Smooth muscle cell (in vitro differentiated cells): ENCODE measurements around the gene SMOC2. TPM values are rescaled to one million over a fixed set of nuclear protein-coding genes. Genes with fewer than 3 reads are reported as not detected.

Experiments used
- DNase-seq: peaks from one replicate; lab custom pipeline; 2025; ENCODE audit not compliant: unreplicated experiment; lab: John Stamatoyannopoulos, UW
- H2AFZ ChIP-seq: fragments of 200-600 bp; sonication (generic); 2 replicates; pipeline ENCODE4 v1.6.0; 2016; ENCODE audit warnings: antibody characterized with exemption, low read depth, mild to moderate bottlenecking
- H3F3A ChIP-seq: fragments of 200-600 bp; sonication (generic); 2 replicates; pipeline ENCODE4 v1.6.0; 2017; ENCODE audit warnings: antibody characterized with exemption, low read depth
- H3K27ac ChIP-seq: fragments of 200-600 bp; sonication (generic); 2 replicates; pipeline ENCODE4 v1.5.1; 2016; ENCODE audit warnings: low read depth, mild to moderate bottlenecking
- H3K27me3 ChIP-seq: fragments of 200-600 bp; sonication (generic); 2 replicates; pipeline ENCODE4 v1.6.1; 2016; ENCODE audit warnings: low read depth, mild to moderate bottlenecking
- H3K36me3 ChIP-seq: fragments of 200-600 bp; sonication (generic); 2 replicates; pipeline ENCODE4 v1.5.1; 2016; ENCODE audit warnings: low read depth
- H3K4me1 ChIP-seq: fragments of 200-600 bp; sonication (generic); 2 replicates; pipeline ENCODE4 v1.5.1; 2016; ENCODE audit warnings: low read depth
- H3K4me2 ChIP-seq: fragments of 200-600 bp; sonication (generic); 2 replicates; pipeline ENCODE4 v1.6.0; 2016; ENCODE audit warnings: mild to moderate bottlenecking
- H3K4me3 ChIP-seq: fragments of 200-600 bp; sonication (generic); 2 replicates; pipeline ENCODE4 v1.5.1; 2016; ENCODE audit warnings: mild to moderate bottlenecking
- H3K79me2 ChIP-seq: fragments of 200-600 bp; sonication (generic); 2 replicates; pipeline ENCODE4 v1.6.0; 2016; ENCODE audit warnings: low read depth, mild to moderate bottlenecking
- H3K9ac ChIP-seq: fragments of 200-600 bp; sonication (generic); 2 replicates; pipeline ENCODE4 v1.6.0; 2016; ENCODE audit warnings: low read depth
- H3K9me3 ChIP-seq: fragments of 200-600 bp; sonication (generic); replicated peaks from 2 replicates; pipeline ENCODE4 v1.5.1; 2016; ENCODE audit warnings: low read depth
- H4K20me1 ChIP-seq: fragments of 200-600 bp; sonication (generic); 2 replicates; pipeline ENCODE4 v1.6.0; 2016; ENCODE audit warnings: low read depth
- WGBS: methylation state at CpG from one replicate; pipeline ENCODE4 v1.1.7; 2016; ENCODE audit warnings: low lambda C conversion rate; 5-methylcytosine and 5-hydroxymethylcytosine counted together
- polyA plus RNA-seq: library from polyadenylated mRNA; unstranded; fragments of >200 nt; fragmentation: Nextera tagmentation; extraction: Ambion mirVana; gene quantifications from 2 replicates; pipeline ENCODE4 v1.2.1, GENCODE V29; 2016
- total RNA-seq: library from RNA; depleted of rRNA; stranded (reverse); fragments of >200 nt; gene quantifications from 2 replicates; pipeline ENCODE4 v1.2.3, GENCODE V29; 2014
- TF ChIP-seq, protein P1 (sequence below): fragments of 200-600 bp; sonication (generic); IDR thresholded peaks from 2 replicates; pipeline ENCODE4 v1.5.1; 2017; ENCODE audit warnings: borderline replicate concordance, mild to moderate bottlenecking, antibody characterized with exemption; ENCODE audit not compliant: insufficient read depth, poor library complexity, severe bottlenecking

SMOC2 gene
- total and polyA plus RNA-seq, 2 experiments from 2014 or later: 0.63 to 1.2 TPM

DNA sequence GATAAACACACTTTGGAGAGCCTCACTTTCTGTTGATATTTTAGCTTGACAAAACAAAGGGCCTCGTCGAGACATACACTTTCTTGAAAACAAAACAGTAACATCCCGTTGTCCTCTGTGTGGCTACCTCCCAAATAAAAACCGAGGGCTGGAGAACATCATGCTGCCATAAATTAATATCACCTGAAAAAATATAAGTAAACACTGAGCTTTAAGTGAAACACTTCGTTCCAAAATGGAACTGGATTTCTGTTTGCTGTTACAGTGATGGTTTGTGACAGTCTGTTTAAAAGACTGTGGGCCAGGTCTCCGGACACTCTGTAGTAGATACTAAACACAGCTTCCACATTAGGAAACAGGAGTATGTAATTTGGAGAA, 187.2 kb downstream of the SMOC2 start:
- 92% methylated on average over 6 of the region's 6 CpGs for WGBS
- H3K79me2 ChIP-seq: no peaks in the 10 kb centered on the region
- H3K4me2 ChIP-seq: no peak overlapping the region
- H3K9me3 ChIP-seq: no peaks in the 10 kb centered on the region
- no peak overlapping the region for H2AFZ ChIP-seq
- H3K27ac ChIP-seq: no peak overlapping the region
- H3K27me3 ChIP-seq: no peaks in the 10 kb centered on the region
- no peak overlapping the region for H3K9ac ChIP-seq
- H4K20me1 ChIP-seq: no peaks in the 10 kb centered on the region
- DNase-seq: no peak
- no peaks in the 10 kb centered on the region for H3F3A ChIP-seq
- TF ChIP-seq, protein P1, sequence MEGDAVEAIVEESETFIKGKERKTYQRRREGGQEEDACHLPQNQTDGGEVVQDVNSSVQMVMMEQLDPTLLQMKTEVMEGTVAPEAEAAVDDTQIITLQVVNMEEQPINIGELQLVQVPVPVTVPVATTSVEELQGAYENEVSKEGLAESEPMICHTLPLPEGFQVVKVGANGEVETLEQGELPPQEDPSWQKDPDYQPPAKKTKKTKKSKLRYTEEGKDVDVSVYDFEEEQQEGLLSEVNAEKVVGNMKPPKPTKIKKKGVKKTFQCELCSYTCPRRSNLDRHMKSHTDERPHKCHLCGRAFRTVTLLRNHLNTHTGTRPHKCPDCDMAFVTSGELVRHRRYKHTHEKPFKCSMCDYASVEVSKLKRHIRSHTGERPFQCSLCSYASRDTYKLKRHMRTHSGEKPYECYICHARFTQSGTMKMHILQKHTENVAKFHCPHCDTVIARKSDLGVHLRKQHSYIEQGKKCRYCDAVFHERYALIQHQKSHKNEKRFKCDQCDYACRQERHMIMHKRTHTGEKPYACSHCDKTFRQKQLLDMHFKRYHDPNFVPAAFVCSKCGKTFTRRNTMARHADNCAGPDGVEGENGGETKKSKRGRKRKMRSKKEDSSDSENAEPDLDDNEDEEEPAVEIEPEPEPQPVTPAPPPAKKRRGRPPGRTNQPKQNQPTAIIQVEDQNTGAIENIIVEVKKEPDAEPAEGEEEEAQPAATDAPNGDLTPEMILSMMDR: no peak
- no peak overlapping the region for H3K4me3 ChIP-seq
- no peaks in the 10 kb centered on the region for H3K4me1 ChIP-seq
- H3K36me3 ChIP-seq: no peaks in the 10 kb centered on the region

DNA sequence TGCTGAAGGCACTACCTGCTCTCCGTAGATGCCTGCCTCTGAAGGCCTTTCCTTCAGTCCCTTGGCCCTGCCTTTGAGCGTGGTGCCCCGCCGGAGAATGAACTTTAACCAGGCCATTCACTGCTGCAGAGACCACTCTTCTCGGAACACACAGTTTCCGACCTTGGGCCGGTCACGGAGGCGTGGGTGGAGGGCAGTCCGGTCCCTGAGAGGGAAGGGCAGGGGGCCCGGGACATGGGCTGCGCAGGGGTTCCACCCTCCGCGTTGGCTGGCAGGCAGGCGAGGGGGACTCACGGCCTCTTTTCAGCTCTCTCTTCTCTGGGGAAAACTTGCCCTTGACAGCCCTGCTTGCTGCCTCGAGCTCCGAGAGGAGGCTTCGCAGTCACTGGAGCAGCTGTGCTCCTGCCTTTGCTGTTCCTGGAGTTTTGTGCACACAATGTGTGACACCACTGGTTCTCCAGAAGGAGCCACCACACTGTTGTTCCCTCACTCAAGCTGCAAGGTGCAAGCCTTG, 187.8 kb downstream of the SMOC2 start:
- 95% methylated on average over 19 of the region's 19 CpGs for WGBS

DNA sequence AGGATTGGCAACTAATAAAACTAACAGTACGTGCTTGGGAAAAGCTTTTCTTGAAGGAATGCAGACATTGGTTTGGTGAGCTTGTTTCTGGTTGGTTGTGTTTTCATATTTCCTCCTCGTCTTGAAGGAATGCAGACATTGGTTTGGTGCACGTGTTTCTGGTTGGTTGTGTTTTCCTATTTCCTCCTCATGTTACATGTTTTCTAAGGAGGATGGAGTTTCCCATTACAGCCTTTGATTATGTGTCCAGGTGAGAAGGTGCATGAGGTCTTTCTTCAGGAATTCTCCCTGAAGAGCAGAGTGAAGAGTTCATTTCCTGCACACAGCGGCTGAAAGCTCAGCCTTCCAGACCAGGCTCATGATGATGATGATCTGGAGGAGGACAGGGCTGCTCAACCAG, 190.6 kb downstream of the SMOC2 start:
- Histone ChIP-seq H3K4me1 (no peaks in the 10 kb centered on the region), H3K9ac (no peak overlapping the region), H4K20me1 (no peaks in the 10 kb centered on the region), H3K4me2 (no peak overlapping the region), H3K9me3 (no peaks in the 10 kb centered on the region), H3K79me2 (no peaks in the 10 kb centered on the region), H3K27me3 (no peaks in the 10 kb centered on the region), H3F3A (no peaks in the 10 kb centered on the region), H3K27ac (no peak overlapping the region), H3K36me3 (no peaks in the 10 kb centered on the region), H3K4me3 (no peak overlapping the region), H2AFZ (no peak overlapping the region)
- TF ChIP-seq, protein P1: no peak
- 52% methylated on average over 4 of the region's 4 CpGs for WGBS
- no peak for DNase-seq

More for the DNA sequence above, 187.8 kb downstream of the SMOC2 start:
- no peak for DNase-seq
- Histone ChIP-seq H3K36me3 (no peaks in the 10 kb centered on the region), H3K27ac (no peak overlapping the region), H3K4me3 (no peak overlapping the region), H3K9ac (no peak overlapping the region), H3K79me2 (no peaks in the 10 kb centered on the region), H3K4me2 (no peak overlapping the region), H2AFZ (no peak overlapping the region), H3K9me3 (no peaks in the 10 kb centered on the region), H3K4me1 (no peaks in the 10 kb centered on the region), H4K20me1 (no peaks in the 10 kb centered on the region), H3F3A (no peaks in the 10 kb centered on the region), H3K27me3 (no peaks in the 10 kb centered on the region)
- TF ChIP-seq, protein P1: no peak

DNA sequence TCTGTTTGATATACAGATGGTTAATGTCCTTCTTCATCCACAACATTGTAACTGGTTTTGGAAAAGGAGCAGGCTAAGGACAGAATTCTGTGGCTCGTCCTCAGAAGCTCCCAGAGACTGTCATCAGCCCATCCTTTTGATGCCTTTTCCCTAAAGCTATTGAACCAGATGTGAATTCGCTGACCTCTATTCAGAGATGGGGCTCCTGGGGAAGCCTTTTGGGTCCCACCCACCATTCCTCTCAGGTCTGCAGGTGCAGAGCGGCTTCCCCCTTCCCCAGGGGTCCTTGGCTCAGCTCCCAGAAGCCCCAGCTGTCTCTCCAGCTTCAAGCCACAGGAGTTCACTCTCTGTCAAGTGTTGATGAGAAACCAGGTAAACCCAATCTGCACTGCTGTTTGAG, 191.7 kb downstream of the SMOC2 start:
- no peaks in the 10 kb centered on the region for H3K27me3 ChIP-seq
- H3F3A ChIP-seq: no peaks in the 10 kb centered on the region
- H4K20me1 ChIP-seq: no peaks in the 10 kb centered on the region
- TF ChIP-seq, protein P1: no peak
- DNase-seq: no peak
- H3K4me2 ChIP-seq: no peak overlapping the region
- no peaks in the 10 kb centered on the region for H3K9me3 ChIP-seq
- no peaks in the 10 kb centered on the region for H3K4me1 ChIP-seq
- no peaks in the 10 kb centered on the region for H3K79me2 ChIP-seq
- H2AFZ ChIP-seq: no peak overlapping the region
- H3K36me3 ChIP-seq: no peaks in the 10 kb centered on the region
- H3K27ac ChIP-seq: no peak overlapping the region
- 90% methylated on average over 3 of the region's 3 CpGs for WGBS
- H3K4me3 ChIP-seq: no peak overlapping the region
- no peak overlapping the region for H3K9ac ChIP-seq
